Loucy (cell line): ENCODE measurements around the gene GAPT.
A peak's percentile ranks its signal among the peaks of the same experiment; 100 is the strongest.

ENCODE experiments used
- H2AFZ ChIP-seq: fragments of 200-600 bp; sonication (generic); 2 replicates; pipeline ENCODE4 v1.6.0; 2016; ENCODE audit warnings: antibody characterized with exemption, mild to moderate bottlenecking, low read length, moderate library complexity
- H3F3A ChIP-seq: fragments of 200-600 bp; 2 replicates; pipeline ENCODE4 v1.6.0; 2016; ENCODE audit warnings: antibody characterized with exemption, low read depth, mild to moderate bottlenecking
- H3K27me3 ChIP-seq: fragments of 200-600 bp; sonication (generic); 2 replicates; pipeline ENCODE4 v1.6.1; 2014; ENCODE audit warnings: low read length, mild to moderate bottlenecking; ENCODE audit not compliant: insufficient read depth, poor library complexity, severe bottlenecking
- H3K36me3 ChIP-seq: fragments of 200-600 bp; sonication (generic); 2 replicates; pipeline ENCODE4 v1.6.1; 2016; ENCODE audit warnings: low read length; ENCODE audit not compliant: insufficient read depth
- H3K4me1 ChIP-seq: fragments of 200-600 bp; sonication (generic); 2 replicates; pipeline ENCODE4 v1.5.1; 2014; ENCODE audit warnings: low read length, mild to moderate bottlenecking; ENCODE audit not compliant: insufficient read depth, poor library complexity, severe bottlenecking
- H3K4me2 ChIP-seq: fragments of 200-600 bp; sonication (generic); 2 replicates; pipeline ENCODE4 v1.6.0; 2014; ENCODE audit warnings: antibody characterized with exemption, low read length, low read depth, mild to moderate bottlenecking; ENCODE audit not compliant: poor library complexity, severe bottlenecking
- H3K4me3 ChIP-seq: fragments of 200-600 bp; sonication (generic); 2 replicates; pipeline ENCODE4 v1.5.1; 2014; ENCODE audit warnings: low read length, mild to moderate bottlenecking, mixed read lengths; ENCODE audit not compliant: poor library complexity, severe bottlenecking
- H3K79me2 ChIP-seq: fragments of 200-600 bp; sonication (generic); 2 replicates; pipeline ENCODE4 v1.6.1; 2014; ENCODE audit warnings: low read length; ENCODE audit not compliant: insufficient read depth
- H3K9ac ChIP-seq: fragments of 200-600 bp; sonication (generic); 2 replicates; pipeline ENCODE4 v1.6.0; 2014; ENCODE audit warnings: mild to moderate bottlenecking, low read depth, low read length, moderate library complexity; ENCODE audit not compliant: poor library complexity, severe bottlenecking
- H3K9me2 ChIP-seq: fragments of 200-600 bp; sonication (generic); replicated peaks from 2 replicates; pipeline ENCODE4 v1.6.1; 2016; ENCODE audit warnings: low read depth, low read length, mixed read lengths
- H3K9me3 ChIP-seq: fragments of 200-600 bp; sonication (generic); 2 replicates; pipeline ENCODE4 v1.6.1; 2014; ENCODE audit warnings: mild to moderate bottlenecking, antibody characterized with exemption, low read length, low read depth; ENCODE audit not compliant: insufficient read depth
- H4K20me1 ChIP-seq: fragments of 200-600 bp; sonication (generic); 2 replicates; pipeline ENCODE4 v1.6.0; 2014; ENCODE audit warnings: antibody characterized with exemption, low read length, mild to moderate bottlenecking; ENCODE audit not compliant: insufficient read depth, poor library complexity, severe bottlenecking
- CTCF ChIP-seq: fragments of 200-600 bp; sonication (generic); conservative IDR thresholded peaks from 2 replicates; pipeline ENCODE4 v1.5.1; 2014; ENCODE audit warnings: mild to moderate bottlenecking, antibody characterized with exemption, low read length
- EZH2phosphoT487 ChIP-seq: fragments of 200-600 bp; IDR thresholded peaks from 2 replicates; pipeline ENCODE4 v1.6.1; 2018; ENCODE audit warnings: antibody characterized with exemption, mild to moderate bottlenecking, moderate library complexity, borderline replicate concordance

Gene GAPT

GRCh38 chr5:58456486-58456885 is 34.7 kb upstream of the GAPT start:
- no peak overlapping the region for H2AFZ ChIP-seq
- H3K36me3 ChIP-seq, result no peaks in the 10 kb centered on the region
- H3K4me2 ChIP-seq, result no peak overlapping the region
- no peak overlapping the region for H3K4me3 ChIP-seq
- H3K9ac ChIP-seq, result no peak overlapping the region
- H3K9me2 ChIP-seq, result no peaks in the 10 kb centered on the region
- H4K20me1 ChIP-seq, result no peaks in the 10 kb centered on the region
- no peaks in the 10 kb centered on the region for H3K4me1 ChIP-seq
- no peaks in the 10 kb centered on the region for H3K9me3 ChIP-seq
- no peaks in the 10 kb centered on the region for H3K27me3 ChIP-seq
- TF ChIP-seq EZH2phosphoT487 (no peak), CTCF (no peak)
- no peaks in the 10 kb centered on the region for H3K79me2 ChIP-seq
- no peaks in the 10 kb centered on the region for H3F3A ChIP-seq

- Histone ChIP-seq H3K9me2 (no peaks in the 10 kb centered on the region), H3K4me2 (no peak overlapping the region), H2AFZ (no peak overlapping the region), H3K79me2 (no peaks in the 10 kb centered on the region), H3K9me3 (no peaks in the 10 kb centered on the region), H3K27me3 (no peaks in the 10 kb centered on the region), H4K20me1 (no peaks in the 10 kb centered on the region), H3K36me3 (no peaks in the 10 kb centered on the region), H3K4me1 (no peaks in the 10 kb centered on the region), H3F3A (no peaks in the 10 kb centered on the region), H3K9ac (no peak overlapping the region), H3K4me3 (no peak overlapping the region)
- TF ChIP-seq CTCF, result no peak
- TF ChIP-seq EZH2phosphoT487, result no peak
Measured at GRCh38 chr5:58457050-58457449, 34.2 kb upstream of the GAPT start.

GRCh38 chr5:58458141-58458742 is 33.0 kb upstream of the GAPT start:
- Histone ChIP-seq H4K20me1 (no peaks in the 10 kb centered on the region), H3K79me2 (no peaks in the 10 kb centered on the region), H3K27me3 (no peaks in the 10 kb centered on the region), H3K4me1 (no peaks in the 10 kb centered on the region), H3K9me2 (no peaks in the 10 kb centered on the region), H3K36me3 (no peaks in the 10 kb centered on the region), H3K4me2 (peak overlapping the region; percentile 61), H3F3A (no peaks in the 10 kb centered on the region), H3K9ac (no peak overlapping the region), H2AFZ (no peak overlapping the region), H3K9me3 (no peaks in the 10 kb centered on the region), H3K4me3 (peak overlapping the region; percentile 73)
- TF ChIP-seq CTCF (no peak), EZH2phosphoT487 (no peak)
